ENCODE measurements around the gene LRP5. TPM values are rescaled to one million over a fixed set of nuclear protein-coding genes. Genes with fewer than 3 reads are reported as not detected.

The LRP5 gene
- total RNA-seq, 1 experiment from 2014 or later = 0.07 TPM

DNA sequence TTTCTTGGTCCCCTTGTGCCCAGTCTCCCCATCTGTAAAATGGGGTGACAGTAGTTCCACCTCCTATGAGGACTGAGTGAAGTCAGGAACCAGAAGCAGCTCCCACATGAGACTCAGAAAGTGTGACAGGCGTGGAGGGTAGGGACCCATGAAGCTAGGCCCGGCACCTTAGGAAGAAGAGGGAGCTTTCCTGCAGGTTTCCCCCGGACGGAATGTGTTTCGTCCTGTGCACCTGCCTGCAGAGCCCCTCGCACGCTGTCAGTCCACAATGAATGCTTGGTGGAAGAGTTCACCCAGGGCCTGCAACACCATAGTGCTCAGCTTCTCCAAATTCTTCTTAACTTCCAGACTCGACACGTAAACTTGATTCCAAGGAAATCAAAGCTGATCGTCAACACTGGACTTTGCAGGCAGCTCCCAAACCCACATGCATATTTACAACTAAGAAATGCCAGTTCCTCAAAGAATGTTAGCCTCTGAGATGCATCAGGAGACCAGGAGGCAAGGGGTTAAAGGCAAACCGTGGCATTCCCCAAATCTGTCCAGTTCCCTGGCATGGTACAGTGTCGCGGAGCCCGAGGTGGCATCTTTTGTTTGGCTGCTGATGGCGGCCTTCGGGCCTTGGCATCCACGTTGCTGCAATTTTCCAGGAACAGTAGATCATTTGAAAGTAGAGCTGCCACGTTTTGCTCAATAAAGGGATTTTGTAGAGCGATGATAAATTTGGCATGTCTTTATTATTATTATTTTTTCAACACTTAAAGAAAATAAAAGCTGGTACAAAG, 15.4 kb downstream of the LRP5 start:
- Histone ChIP-seq H3K4me2 (ENCODE audit: low read depth, low read length, poor library complexity, severe bottlenecking) (no peak overlapping the region), H3K4me1 (ENCODE audit: low read length) (no peaks in the 10 kb centered on the region), H4K20me1 (ENCODE audit: insufficient read depth, low read depth, low read length) (no peaks in the 10 kb centered on the region), H3K4me3 (ENCODE audit: low read length) (no peak overlapping the region), H3K27ac (ENCODE audit: low read length) (no peak overlapping the region), H3K9me3 (ENCODE audit: low read length) (no peaks in the 10 kb centered on the region), H3K9me2 (replicated peaks; ENCODE audit: insufficient read depth, low read length) (no peaks in the 10 kb centered on the region), H3K9ac (ENCODE audit: low read length) (no peak overlapping the region), H3K79me2 (ENCODE audit: low read length) (no peaks in the 10 kb centered on the region), H2AFZ (ENCODE audit: low read length) (no peak overlapping the region), H3K27me3 (ENCODE audit: low read length) (no peaks in the 10 kb centered on the region), H3K36me3 (ENCODE audit: insufficient read depth, low read length) (no peaks in the 10 kb centered on the region)
- DNase-seq = no peak

DNA sequence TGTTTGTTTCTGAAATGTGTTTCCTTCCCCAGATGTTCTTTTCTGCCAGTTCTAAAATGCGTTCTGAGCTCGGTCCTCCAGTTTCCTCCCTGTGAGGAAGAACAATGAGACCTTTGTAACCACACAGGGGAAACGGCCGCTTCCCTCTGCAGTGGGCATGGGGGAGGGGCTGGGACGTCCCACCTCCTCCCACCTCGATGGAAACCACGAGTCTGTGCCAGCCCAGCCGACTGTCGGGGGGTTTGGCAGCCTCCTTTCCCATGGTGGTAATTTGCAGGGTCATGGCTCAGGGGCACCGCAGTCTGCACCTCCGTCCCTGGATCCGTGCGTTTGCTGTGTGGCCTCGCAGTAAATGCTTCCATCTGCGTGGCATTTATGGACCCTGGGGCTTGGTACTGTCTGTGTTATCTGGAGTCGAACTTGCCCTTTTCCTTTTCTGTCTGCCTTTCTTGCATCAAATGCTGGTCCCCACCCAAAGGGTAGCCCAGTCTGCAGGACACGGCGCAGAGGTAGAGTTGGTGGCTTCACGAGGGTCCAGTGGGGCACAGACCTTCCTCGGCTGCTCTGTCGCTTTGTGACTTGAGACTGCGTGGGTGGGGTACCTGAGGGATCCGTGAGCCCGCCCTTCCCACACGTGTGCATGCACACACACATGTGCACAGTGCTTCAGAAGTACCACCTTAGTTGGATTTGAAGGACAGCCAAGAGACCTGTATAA, 16.1 kb downstream of the LRP5 start:
- H3K9me2 ChIP-seq (replicated peaks; ENCODE audit: insufficient read depth, low read length) = no peaks in the 10 kb centered on the region
- no peak overlapping the region for H2AFZ ChIP-seq (ENCODE audit: low read length)
- no peaks in the 10 kb centered on the region for H3K36me3 ChIP-seq (ENCODE audit: insufficient read depth, low read length)
- H4K20me1 ChIP-seq (ENCODE audit: insufficient read depth, low read depth, low read length) = no peaks in the 10 kb centered on the region
- no peaks in the 10 kb centered on the region for H3K4me1 ChIP-seq (ENCODE audit: low read length)
- no peaks in the 10 kb centered on the region for H3K79me2 ChIP-seq (ENCODE audit: low read length)
- no peaks in the 10 kb centered on the region for H3K27me3 ChIP-seq (ENCODE audit: low read length)
- no peak overlapping the region for H3K4me3 ChIP-seq (ENCODE audit: low read length)
- no peaks in the 10 kb centered on the region for H3K9me3 ChIP-seq (ENCODE audit: low read length)
- no peak overlapping the region for H3K4me2 ChIP-seq (ENCODE audit: low read depth, low read length, poor library complexity, severe bottlenecking)
- H3K27ac ChIP-seq (ENCODE audit: low read length) = no peak overlapping the region
- H3K9ac ChIP-seq (ENCODE audit: low read length) = no peak overlapping the region
- DNase-seq = no peak

DNA sequence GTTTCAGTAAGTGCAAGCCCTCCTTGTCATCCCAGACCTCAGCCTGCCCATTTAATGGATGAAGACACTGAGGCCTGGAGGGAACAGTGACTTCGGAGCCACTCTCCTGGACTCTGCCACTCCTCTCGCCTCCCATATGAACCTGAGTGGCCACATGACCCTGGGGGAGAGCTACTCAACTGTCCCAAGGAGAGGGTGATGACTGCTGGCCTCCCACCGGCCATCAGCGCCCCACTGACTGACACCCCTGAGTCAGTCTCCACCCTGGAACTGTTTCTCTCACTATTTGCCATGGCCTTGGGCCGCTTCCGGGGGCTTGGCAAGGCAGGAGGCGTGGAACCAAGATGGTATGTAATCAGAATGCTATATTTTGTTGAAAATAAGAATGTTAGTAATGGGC, 17.1 kb downstream of the LRP5 start:
- Histone ChIP-seq H3K4me1 (ENCODE audit: low read length) (no peaks in the 10 kb centered on the region), H3K9me3 (ENCODE audit: low read length) (no peaks in the 10 kb centered on the region), H3K4me3 (ENCODE audit: low read length) (no peak overlapping the region), H3K36me3 (ENCODE audit: insufficient read depth, low read length) (no peaks in the 10 kb centered on the region), H4K20me1 (ENCODE audit: insufficient read depth, low read depth, low read length) (no peaks in the 10 kb centered on the region), H2AFZ (ENCODE audit: low read length) (no peak overlapping the region), H3K79me2 (ENCODE audit: low read length) (no peaks in the 10 kb centered on the region), H3K9me2 (replicated peaks; ENCODE audit: insufficient read depth, low read length) (no peaks in the 10 kb centered on the region), H3K9ac (ENCODE audit: low read length) (no peak overlapping the region), H3K27me3 (ENCODE audit: low read length) (no peaks in the 10 kb centered on the region), H3K27ac (ENCODE audit: low read length) (no peak overlapping the region), H3K4me2 (ENCODE audit: low read depth, low read length, poor library complexity, severe bottlenecking) (no peak overlapping the region)
- DNase-seq = no peak

DNA sequence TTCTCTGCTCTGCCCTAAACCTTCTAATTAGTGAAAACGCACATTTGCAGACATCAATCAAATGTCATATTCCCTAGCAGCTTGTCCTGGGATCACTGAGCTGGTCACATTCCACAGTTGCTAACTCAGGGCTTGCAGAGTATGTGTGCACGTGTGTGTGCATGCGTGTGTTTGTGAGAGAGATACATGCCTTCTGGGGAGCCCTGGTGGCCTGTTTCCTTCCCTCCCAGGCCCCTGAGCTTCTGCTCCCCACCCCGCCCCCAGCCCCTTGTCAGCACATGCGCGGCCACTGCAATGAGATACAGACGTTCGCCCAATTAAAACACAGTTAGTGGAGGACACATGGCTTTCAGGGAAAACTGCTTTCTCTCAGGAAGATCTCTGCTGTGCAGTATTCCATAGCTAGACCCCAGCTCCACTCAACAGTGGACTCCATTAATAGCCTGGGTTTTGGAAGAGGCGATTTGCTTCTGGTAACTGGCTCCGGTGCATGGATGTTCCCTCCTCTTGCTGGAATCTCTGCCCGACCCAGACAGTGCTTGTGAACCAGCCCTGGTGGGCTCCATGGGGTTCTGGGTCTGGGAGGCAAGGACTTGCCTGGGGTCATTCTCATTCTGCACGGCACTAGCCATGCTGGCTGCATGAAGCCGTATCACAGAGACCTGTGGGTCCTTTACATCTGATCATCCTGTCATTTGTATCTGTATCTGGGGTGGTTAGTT, 17.7 kb downstream of the LRP5 start:
- no peaks in the 10 kb centered on the region for H3K4me1 ChIP-seq (ENCODE audit: low read length)
- H3K9me2 ChIP-seq (replicated peaks; ENCODE audit: insufficient read depth, low read length) = no peaks in the 10 kb centered on the region
- no peak overlapping the region for H3K27ac ChIP-seq (ENCODE audit: low read length)
- no peaks in the 10 kb centered on the region for H3K79me2 ChIP-seq (ENCODE audit: low read length)
- H2AFZ ChIP-seq (ENCODE audit: low read length) = no peak overlapping the region
- H4K20me1 ChIP-seq (ENCODE audit: insufficient read depth, low read depth, low read length) = no peaks in the 10 kb centered on the region
- no peaks in the 10 kb centered on the region for H3K9me3 ChIP-seq (ENCODE audit: low read length)
- no peaks in the 10 kb centered on the region for H3K36me3 ChIP-seq (ENCODE audit: insufficient read depth, low read length)
- no peak overlapping the region for H3K4me2 ChIP-seq (ENCODE audit: low read depth, low read length, poor library complexity, severe bottlenecking)
- no peaks in the 10 kb centered on the region for H3K27me3 ChIP-seq (ENCODE audit: low read length)
- H3K9ac ChIP-seq (ENCODE audit: low read length) = no peak overlapping the region
- no peak overlapping the region for H3K4me3 ChIP-seq (ENCODE audit: low read length)
- no peak for DNase-seq

DNA sequence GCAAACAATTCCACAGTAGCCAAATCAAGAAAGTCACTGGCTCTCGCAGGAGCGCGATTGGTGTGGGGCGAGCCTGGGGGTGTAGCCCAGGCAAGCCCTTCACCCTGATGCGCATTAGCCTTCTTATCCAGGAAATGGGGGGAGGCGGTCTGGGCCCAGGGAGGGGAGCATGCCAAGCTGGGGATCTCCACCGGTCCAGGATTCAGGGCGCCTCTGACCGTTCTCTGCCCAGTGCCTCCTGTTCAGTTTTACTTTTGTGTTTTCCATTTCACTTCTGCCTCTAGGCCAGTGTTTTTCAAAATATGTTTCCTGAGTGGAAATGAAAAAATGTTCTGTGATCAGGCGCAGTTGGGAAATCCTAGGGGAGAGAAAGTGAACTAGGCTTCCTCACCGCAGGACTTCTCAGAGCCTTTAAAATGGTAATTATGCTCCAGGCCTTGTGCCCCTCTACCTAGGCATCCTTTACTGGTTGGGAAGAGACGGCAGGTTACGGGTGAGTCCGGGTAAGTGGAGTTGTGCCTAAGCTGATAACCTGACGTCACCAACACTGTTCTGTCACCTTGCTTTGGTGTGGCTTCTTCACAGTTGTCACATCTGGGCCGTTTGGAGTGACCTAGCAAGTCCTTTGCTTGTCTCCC, 18.4 kb downstream of the LRP5 start:
- H2AFZ ChIP-seq (ENCODE audit: low read length) = no peak overlapping the region
- no peak for DNase-seq
- H3K9ac ChIP-seq (ENCODE audit: low read length) = no peak overlapping the region
- no peaks in the 10 kb centered on the region for H3K4me1 ChIP-seq (ENCODE audit: low read length)
- no peaks in the 10 kb centered on the region for H3K79me2 ChIP-seq (ENCODE audit: low read length)
- H3K27ac ChIP-seq (ENCODE audit: low read length) = no peak overlapping the region
- no peaks in the 10 kb centered on the region for H3K36me3 ChIP-seq (ENCODE audit: insufficient read depth, low read length)
- H4K20me1 ChIP-seq (ENCODE audit: insufficient read depth, low read depth, low read length) = no peaks in the 10 kb centered on the region
- H3K27me3 ChIP-seq (ENCODE audit: low read length) = no peaks in the 10 kb centered on the region
- no peak overlapping the region for H3K4me3 ChIP-seq (ENCODE audit: low read length)
- H3K9me2 ChIP-seq (replicated peaks; ENCODE audit: insufficient read depth, low read length) = no peaks in the 10 kb centered on the region
- H3K4me2 ChIP-seq (ENCODE audit: low read depth, low read length, poor library complexity, severe bottlenecking) = no peak overlapping the region
- H3K9me3 ChIP-seq (ENCODE audit: low read length) = no peaks in the 10 kb centered on the region

DNA sequence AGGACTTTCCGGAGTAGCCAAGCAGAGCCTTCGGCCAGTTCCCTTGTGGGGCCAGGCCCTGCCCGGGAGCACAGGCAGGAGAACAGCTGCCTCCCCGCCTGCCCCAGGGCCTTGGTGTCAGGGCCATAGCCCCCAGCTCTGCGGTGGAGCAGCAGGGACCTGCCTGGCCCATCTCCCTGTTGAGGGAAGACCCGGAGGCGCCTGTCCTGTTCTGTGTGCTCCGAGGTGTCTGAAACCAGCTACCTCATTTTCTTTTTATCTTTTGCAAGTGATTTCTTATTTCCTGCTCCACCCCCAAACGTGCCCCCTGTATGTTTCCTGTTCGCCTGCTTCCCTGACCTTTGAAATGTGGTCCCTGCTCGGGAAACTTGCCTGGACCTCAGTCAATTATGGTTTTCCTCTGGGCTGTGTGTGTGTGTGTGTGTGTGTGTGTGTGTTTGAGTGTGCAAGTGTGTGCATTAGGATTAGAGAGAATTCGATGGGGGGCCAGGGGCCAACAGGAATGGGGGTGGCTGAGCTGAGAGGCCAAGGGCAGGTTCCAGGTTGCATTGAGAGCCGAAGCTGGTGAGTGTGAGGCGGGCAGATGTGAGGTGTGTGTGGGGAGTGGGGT, 19.1 kb downstream of the LRP5 start:
- H3K9ac ChIP-seq (ENCODE audit: low read length) = no peak overlapping the region
- H3K9me3 ChIP-seq (ENCODE audit: low read length) = no peaks in the 10 kb centered on the region

DNA sequence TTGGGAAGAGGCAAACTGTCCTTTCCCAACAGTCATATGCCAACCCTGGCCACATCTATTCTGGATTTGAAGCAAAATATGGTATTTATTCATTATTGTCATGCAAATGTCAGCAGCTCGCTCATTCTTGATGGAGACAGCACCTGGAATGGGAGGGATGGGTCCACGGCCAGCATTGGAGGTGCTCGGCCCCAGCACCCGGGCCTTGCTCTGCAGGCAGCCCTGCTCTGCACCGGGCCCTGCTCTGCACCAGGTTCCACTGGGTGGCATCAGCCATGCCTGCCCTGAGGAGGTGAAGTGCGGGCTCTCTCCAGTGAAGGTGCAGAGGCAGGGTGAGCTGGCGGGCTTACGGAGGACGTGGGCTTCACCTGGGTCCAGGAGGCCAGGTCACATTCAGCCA, 19.8 kb downstream of the LRP5 start:
- no peaks in the 10 kb centered on the region for H3K36me3 ChIP-seq (ENCODE audit: insufficient read depth, low read length)
- H2AFZ ChIP-seq (ENCODE audit: low read length) = no peak overlapping the region
- H3K79me2 ChIP-seq (ENCODE audit: low read length) = no peaks in the 10 kb centered on the region
- H3K4me1 ChIP-seq (ENCODE audit: low read length) = no peaks in the 10 kb centered on the region
- no peak overlapping the region for H3K9ac ChIP-seq (ENCODE audit: low read length)
- no peaks in the 10 kb centered on the region for H4K20me1 ChIP-seq (ENCODE audit: insufficient read depth, low read depth, low read length)
- no peaks in the 10 kb centered on the region for H3K27me3 ChIP-seq (ENCODE audit: low read length)
- H3K4me3 ChIP-seq (ENCODE audit: low read length) = no peak overlapping the region
- DNase-seq = no peak
- H3K9me2 ChIP-seq (replicated peaks; ENCODE audit: insufficient read depth, low read length) = no peaks in the 10 kb centered on the region
- H3K4me2 ChIP-seq (ENCODE audit: low read depth, low read length, poor library complexity, severe bottlenecking) = no peak overlapping the region
- no peaks in the 10 kb centered on the region for H3K9me3 ChIP-seq (ENCODE audit: low read length)
- H3K27ac ChIP-seq (ENCODE audit: low read length) = no peak overlapping the region

More for the DNA sequence above, 19.1 kb downstream of the LRP5 start:
- Histone ChIP-seq H4K20me1 (ENCODE audit: insufficient read depth, low read depth, low read length) (no peaks in the 10 kb centered on the region), H3K9me2 (replicated peaks; ENCODE audit: insufficient read depth, low read length) (no peaks in the 10 kb centered on the region), H3K27ac (ENCODE audit: low read length) (no peak overlapping the region), H3K79me2 (ENCODE audit: low read length) (no peaks in the 10 kb centered on the region), H3K4me3 (ENCODE audit: low read length) (no peak overlapping the region), H3K36me3 (ENCODE audit: insufficient read depth, low read length) (no peaks in the 10 kb centered on the region), H3K4me1 (ENCODE audit: low read length) (no peaks in the 10 kb centered on the region), H2AFZ (ENCODE audit: low read length) (no peak overlapping the region), H3K4me2 (ENCODE audit: low read depth, low read length, poor library complexity, severe bottlenecking) (no peak overlapping the region), H3K27me3 (ENCODE audit: low read length) (no peaks in the 10 kb centered on the region)
- no peak for DNase-seq

All from Karpas-422 (cell line).